ENCODE results near the gene NDRG3.

DNA sequence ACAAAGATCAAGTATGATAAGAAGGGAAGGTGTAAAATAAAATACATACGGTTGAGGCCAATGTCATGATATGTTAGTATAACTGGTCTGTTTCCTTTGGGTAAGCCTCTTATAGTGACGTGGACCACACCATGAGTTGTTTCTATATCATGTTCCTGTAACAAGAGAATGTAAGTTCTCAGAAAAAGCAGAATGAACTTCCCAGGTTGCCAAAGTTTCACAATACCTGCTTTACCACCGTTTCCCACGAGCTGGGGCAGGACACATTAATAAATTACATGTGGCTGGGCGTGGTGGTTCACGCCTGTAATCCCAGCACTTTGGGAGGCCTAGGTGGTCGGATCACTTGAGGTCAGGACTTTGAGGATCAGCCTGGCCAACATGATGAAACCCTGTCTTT, 57.3 kb downstream of the NDRG3 start:
- TF ChIP-seq, protein P1, sequence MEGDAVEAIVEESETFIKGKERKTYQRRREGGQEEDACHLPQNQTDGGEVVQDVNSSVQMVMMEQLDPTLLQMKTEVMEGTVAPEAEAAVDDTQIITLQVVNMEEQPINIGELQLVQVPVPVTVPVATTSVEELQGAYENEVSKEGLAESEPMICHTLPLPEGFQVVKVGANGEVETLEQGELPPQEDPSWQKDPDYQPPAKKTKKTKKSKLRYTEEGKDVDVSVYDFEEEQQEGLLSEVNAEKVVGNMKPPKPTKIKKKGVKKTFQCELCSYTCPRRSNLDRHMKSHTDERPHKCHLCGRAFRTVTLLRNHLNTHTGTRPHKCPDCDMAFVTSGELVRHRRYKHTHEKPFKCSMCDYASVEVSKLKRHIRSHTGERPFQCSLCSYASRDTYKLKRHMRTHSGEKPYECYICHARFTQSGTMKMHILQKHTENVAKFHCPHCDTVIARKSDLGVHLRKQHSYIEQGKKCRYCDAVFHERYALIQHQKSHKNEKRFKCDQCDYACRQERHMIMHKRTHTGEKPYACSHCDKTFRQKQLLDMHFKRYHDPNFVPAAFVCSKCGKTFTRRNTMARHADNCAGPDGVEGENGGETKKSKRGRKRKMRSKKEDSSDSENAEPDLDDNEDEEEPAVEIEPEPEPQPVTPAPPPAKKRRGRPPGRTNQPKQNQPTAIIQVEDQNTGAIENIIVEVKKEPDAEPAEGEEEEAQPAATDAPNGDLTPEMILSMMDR (IDR thresholded peaks at IDR 0.05): no peak
- no peak for TF ChIP-seq POLR2A (IDR thresholded peaks at IDR 0.05)
